GM06990 (cell line): ENCODE results near the gene RBMS1.

Experiments used
- DNase-seq: peaks from one replicate; pipeline ENCODE4 v3.0.0-alpha.2; 2011; ENCODE audit not compliant: insufficient read length; ENCODE audit errors: extremely low read depth
- H3K27me3 ChIP-seq: replicated peaks from 2 replicates; pipeline ENCODE4 v1.6.0; 2011; ENCODE audit warnings: low read length; ENCODE audit not compliant: control insufficient read depth, insufficient read depth
- H3K36me3 ChIP-seq: 2 replicates; pipeline ENCODE4 v1.5.1; 2011; ENCODE audit warnings: low read length; ENCODE audit not compliant: control insufficient read depth, insufficient read depth
- H3K4me3 ChIP-seq: replicated peaks from 2 replicates; pipeline ENCODE4 v1.5.1; 2011; ENCODE audit warnings: low read depth, mild to moderate bottlenecking, control low read depth, low read length
- TF ChIP-seq, protein P1 (sequence below): IDR thresholded peaks from 2 replicates; pipeline ENCODE4 v1.5.1; 2011; ENCODE audit warnings: low read length, control low read depth, mild to moderate bottlenecking, inconsistent platforms; ENCODE audit not compliant: insufficient read depth, poor library complexity, severe bottlenecking

Gene RBMS1

DNA sequence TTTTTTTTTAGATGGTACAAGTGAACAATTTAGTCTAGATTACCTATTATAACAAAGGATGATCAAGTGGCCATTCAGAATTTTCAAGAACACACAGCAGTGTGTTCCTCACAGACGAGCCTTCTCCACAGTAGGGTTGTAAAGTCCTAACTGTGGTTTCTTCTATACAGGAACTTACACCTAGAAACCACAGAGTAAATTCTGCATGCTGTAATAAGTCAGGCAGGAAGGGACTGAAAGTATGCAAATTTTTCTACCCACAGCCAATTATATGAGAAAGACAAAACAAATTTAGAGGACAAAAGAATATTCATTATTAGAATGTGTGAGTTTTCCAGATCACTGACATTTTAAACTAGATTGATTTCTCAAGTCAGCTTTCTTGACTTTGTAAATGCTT is 99.5 kb downstream of the RBMS1 start:
- H3K27me3 ChIP-seq = no peaks in the 10 kb centered on the region; the same call in 1 of the 2 replicates
- peak; percentile 17 for DNase-seq
- H3K36me3 ChIP-seq = no peaks in the 10 kb centered on the region
- TF ChIP-seq, protein P1, sequence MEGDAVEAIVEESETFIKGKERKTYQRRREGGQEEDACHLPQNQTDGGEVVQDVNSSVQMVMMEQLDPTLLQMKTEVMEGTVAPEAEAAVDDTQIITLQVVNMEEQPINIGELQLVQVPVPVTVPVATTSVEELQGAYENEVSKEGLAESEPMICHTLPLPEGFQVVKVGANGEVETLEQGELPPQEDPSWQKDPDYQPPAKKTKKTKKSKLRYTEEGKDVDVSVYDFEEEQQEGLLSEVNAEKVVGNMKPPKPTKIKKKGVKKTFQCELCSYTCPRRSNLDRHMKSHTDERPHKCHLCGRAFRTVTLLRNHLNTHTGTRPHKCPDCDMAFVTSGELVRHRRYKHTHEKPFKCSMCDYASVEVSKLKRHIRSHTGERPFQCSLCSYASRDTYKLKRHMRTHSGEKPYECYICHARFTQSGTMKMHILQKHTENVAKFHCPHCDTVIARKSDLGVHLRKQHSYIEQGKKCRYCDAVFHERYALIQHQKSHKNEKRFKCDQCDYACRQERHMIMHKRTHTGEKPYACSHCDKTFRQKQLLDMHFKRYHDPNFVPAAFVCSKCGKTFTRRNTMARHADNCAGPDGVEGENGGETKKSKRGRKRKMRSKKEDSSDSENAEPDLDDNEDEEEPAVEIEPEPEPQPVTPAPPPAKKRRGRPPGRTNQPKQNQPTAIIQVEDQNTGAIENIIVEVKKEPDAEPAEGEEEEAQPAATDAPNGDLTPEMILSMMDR = no peak
- no peak overlapping the region for H3K4me3 ChIP-seq

DNA sequence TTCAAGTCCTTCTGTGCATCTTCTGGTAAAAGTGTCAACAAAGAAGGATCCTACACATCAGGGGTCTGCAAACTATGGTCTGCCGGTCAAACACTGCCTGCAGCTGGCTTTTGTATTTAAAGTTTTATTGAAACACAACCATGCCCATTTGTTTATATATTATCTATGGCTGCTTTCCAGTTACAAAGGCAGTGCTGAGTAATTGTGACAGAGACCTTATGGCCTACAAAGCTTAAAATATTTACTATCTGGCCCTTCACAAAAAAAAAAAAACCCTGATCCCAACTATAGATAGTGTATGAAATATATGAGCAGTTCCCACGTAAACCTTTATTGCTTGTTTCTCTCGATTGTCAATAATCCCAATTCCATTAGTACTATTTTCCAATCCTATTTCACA is 101.4 kb downstream of the RBMS1 start:
- H3K4me3 ChIP-seq = no peak overlapping the region
- no peak for DNase-seq

DNA sequence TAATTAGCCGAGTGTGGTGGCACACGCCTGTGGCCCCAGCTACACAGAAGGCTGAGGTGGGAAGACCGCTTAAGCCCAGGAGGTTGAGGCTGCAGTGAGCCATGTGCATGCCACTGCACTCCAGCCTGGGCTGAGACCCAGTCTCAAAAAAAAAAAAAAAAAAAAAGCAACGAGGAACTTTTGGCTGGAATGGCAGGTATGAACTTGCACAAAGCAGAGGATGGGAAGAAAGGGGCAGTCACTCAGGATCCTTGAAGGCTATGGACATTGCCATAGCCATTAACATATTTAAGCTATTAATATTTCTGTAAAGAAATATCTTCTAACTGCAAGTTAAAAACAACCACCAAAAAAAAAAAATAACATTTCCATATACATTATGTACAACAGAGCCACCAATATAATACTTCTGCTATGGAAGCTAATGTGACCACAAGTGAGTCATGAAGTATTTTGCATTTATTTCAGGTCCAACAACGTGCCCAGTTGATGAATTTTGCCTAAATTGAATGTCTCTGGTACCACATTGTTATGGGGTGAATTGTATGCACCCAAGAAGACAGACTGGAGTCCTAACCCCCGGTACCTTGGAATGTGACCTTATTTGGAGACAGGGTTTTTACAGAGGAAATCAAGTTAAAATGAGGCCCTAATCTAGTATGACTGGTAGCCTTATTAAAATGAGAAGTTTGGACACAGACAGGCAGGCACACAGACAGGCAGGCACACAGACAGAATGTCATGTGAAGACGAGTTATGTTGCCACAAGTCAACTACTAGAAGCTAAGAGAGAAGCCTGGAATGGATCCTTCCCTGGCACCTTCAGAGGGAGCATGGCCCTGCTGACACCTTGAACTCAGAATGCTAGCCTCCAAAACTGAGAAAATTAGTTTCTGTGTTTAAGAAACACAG is 102.8 kb downstream of the RBMS1 start:
- Histone ChIP-seq H3K27me3 (no peaks in the 10 kb centered on the region; the same call in 1 of the 2 replicates), H3K36me3 (no peaks in the 10 kb centered on the region), H3K4me3 (no peak overlapping the region)
- TF ChIP-seq, protein P1 = no peak
- DNase-seq = no peak

More for the DNA sequence above, 101.4 kb downstream of the RBMS1 start:
- Histone ChIP-seq H3K27me3 (no peaks in the 10 kb centered on the region; the same call in 1 of the 2 replicates), H3K36me3 (no peaks in the 10 kb centered on the region)
- TF ChIP-seq, protein P1 = no peak

DNA sequence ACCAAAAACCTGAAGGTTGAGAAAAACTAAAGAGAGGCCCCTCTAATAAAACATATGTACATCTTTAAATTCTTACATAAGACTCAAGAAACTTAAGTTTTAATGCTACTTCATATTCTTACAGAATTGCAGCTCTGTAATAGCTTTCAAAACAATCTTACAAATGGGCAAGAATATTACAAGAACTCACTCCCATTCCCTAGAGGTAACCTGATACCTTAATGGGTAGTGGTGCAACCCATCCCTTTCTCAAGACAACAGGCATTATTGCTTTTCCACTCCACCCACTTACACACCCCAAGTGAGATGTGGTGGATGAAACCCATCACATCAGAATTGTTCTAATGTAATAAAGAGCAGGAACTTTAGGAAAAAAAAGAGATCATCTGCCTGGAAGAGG is 103.7 kb downstream of the RBMS1 start:
- no peak overlapping the region for H3K4me3 ChIP-seq
- H3K27me3 ChIP-seq = no peaks in the 10 kb centered on the region; the same call in 1 of the 2 replicates
- H3K36me3 ChIP-seq = no peaks in the 10 kb centered on the region
- TF ChIP-seq, protein P1 = no peak
- no peak for DNase-seq

- TF ChIP-seq, protein P1 = no peak
- H3K4me3 ChIP-seq = no peak overlapping the region
- H3K27me3 ChIP-seq = no peaks in the 10 kb centered on the region; the same call in 1 of the 2 replicates
- no peaks in the 10 kb centered on the region for H3K36me3 ChIP-seq
- no peak for DNase-seq
These were observed 104.9 kb downstream of the RBMS1 start for GRCh38 chr2:160388464-160389263.
